PFSK-1 (cell line): ENCODE data around the gene UBE2B.

Experiments used
- FOXP2 ChIP-seq: optimal IDR thresholded peaks from 2 replicates; pipeline ENCODE3; 2011; ENCODE audit warnings: borderline replicate concordance, control low read depth, inconsistent platforms; ENCODE audit not compliant: insufficient read depth; ENCODE audit errors: extremely low read length, extremely low read depth
- POLR2AphosphoS5 ChIP-seq: IDR thresholded peaks from 2 replicates; pipeline ENCODE4 v1.6.1; 2012; ENCODE audit warnings: low read depth, mild to moderate bottlenecking, control low read depth, low read length, moderate library complexity
- SIN3A ChIP-seq: IDR thresholded peaks from 2 replicates; pipeline ENCODE4 v1.6.1; 2012; ENCODE audit warnings: mild to moderate bottlenecking, low read length, moderate library complexity, borderline replicate concordance; ENCODE audit not compliant: insufficient read depth
- TAF1 ChIP-seq: IDR thresholded peaks from 2 replicates; pipeline ENCODE4 v1.6.1; 2012; ENCODE audit warnings: low read length, control low read depth, borderline replicate concordance; ENCODE audit not compliant: insufficient read depth
- TF ChIP-seq, protein P1 (sequence below), 2 experiments: IDR thresholded peaks; 2 replicates each; pipeline versions ENCODE4 v1.6.1 to v1.8.0; 2011 to 2012; ENCODE audit warnings: low read depth in 2 of 2, low read length in 2 of 2, control low read depth in 1 of 2, inconsistent platforms in 1 of 2, mild to moderate bottlenecking in 1 of 2, moderate library complexity in 1 of 2; ENCODE audit not compliant: insufficient read depth in 1 of 2

DNA sequence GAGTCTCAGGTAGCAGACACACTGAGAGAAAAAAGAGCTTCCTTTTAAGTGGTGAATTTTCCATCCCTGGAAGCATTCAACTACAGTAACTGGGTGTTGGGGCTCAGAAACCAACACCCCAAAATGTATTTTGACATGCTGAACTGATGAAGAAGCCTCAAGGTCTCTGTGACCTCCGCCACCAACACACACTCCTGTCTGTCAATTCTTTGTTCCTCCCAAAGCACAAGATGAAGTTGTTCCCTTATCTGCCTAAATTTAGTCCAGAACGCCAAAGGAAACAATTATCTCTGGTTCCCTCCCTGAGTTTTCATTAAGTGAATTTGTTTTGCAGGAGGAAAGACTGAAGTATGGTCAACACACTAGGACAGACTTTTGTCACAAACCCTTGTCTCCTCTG is 41.7 kb downstream of the UBE2B start:
- TF ChIP-seq POLR2AphosphoS5 (no peak), TAF1 (no peak), SIN3A (no peak), FOXP2 (no peak)
- TF ChIP-seq, protein P1, sequence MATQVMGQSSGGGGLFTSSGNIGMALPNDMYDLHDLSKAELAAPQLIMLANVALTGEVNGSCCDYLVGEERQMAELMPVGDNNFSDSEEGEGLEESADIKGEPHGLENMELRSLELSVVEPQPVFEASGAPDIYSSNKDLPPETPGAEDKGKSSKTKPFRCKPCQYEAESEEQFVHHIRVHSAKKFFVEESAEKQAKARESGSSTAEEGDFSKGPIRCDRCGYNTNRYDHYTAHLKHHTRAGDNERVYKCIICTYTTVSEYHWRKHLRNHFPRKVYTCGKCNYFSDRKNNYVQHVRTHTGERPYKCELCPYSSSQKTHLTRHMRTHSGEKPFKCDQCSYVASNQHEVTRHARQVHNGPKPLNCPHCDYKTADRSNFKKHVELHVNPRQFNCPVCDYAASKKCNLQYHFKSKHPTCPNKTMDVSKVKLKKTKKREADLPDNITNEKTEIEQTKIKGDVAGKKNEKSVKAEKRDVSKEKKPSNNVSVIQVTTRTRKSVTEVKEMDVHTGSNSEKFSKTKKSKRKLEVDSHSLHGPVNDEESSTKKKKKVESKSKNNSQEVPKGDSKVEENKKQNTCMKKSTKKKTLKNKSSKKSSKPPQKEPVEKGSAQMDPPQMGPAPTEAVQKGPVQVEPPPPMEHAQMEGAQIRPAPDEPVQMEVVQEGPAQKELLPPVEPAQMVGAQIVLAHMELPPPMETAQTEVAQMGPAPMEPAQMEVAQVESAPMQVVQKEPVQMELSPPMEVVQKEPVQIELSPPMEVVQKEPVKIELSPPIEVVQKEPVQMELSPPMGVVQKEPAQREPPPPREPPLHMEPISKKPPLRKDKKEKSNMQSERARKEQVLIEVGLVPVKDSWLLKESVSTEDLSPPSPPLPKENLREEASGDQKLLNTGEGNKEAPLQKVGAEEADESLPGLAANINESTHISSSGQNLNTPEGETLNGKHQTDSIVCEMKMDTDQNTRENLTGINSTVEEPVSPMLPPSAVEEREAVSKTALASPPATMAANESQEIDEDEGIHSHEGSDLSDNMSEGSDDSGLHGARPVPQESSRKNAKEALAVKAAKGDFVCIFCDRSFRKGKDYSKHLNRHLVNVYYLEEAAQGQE (IDR thresholded peaks at IDR 0.05; ENCODE audit: insufficient read depth in 1 of 2, low read depth in 2 of 2, low read length in 2 of 2), result no peak
